Inflammatory macrophage treated with lipopolysaccharide for 4 hours (primary cell): ENCODE data around the gene C1orf35.

Experiments used
- DNase-seq: peaks from one replicate; pipeline ENCODE4 v3.0.0-alpha.2; 2020

Gene C1orf35

GRCh38 chr1:228077565-228078330, 25.4 kb downstream of the C1orf35 start:
- DNase-seq, result no peak

DNA sequence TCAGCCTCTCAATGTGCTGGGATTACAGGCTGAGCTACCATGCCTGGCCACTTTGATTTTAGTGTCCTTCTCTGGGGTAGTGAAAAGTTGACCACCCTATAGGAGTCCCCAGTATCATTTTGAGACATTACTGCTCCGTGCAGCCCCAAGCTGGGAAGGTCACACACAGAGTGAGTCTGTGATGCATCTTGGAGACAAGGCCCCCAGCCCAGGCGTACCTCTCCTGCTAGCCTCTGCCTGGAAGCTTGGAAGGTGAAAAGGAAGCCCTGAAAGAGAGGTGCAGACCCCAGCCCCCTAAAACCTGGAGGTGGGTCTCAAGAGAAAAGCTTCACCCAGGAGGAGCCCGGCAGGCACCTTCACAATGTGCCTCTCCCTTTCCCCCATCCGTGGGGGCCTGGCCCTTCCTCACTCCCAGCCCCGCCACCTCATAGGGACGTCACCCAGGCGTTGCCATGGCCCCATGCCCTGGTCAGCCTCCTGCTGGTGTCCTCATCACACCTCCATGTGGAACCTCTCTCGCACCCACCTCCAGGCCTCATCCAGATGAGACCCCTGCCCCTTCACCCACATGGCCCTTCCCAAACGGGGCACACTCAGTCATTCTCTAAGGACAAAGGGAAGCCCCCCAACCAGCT, 26.2 kb downstream of the C1orf35 start:
- DNase-seq, result no peak

DNA sequence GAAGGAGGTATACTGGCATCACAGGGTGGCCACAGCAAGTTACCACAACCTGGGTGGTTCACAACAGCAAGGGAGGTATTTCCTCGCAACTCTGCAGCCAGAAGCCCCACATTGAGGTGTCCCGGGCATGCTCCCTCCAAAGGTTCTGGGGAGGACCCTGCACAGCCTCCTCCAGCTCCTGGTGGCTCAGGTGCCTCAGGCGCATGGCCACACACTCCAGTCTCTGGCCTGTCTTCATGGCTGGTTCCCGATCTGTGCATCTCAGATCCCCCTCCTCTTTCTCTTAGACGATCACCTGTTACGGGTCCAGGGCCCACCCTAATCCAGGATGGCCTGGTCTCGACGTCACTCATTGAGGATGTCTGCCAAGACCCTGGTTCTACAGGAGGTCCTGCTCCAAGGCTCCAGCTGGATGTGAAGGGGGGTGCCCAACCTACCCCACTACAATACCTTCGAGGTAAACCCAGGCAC, 27.3 kb downstream of the C1orf35 start:
- DNase-seq, result no peak

GRCh38 chr1:228074954-228075730, 28.0 kb downstream of the C1orf35 start:
- no peak for DNase-seq

GRCh38 chr1:228073857-228074545, 29.1 kb downstream of the C1orf35 start:
- DNase-seq, result no peak

GRCh38 chr1:228073061-228073856, 29.9 kb downstream of the C1orf35 start:
- no peak for DNase-seq

DNA sequence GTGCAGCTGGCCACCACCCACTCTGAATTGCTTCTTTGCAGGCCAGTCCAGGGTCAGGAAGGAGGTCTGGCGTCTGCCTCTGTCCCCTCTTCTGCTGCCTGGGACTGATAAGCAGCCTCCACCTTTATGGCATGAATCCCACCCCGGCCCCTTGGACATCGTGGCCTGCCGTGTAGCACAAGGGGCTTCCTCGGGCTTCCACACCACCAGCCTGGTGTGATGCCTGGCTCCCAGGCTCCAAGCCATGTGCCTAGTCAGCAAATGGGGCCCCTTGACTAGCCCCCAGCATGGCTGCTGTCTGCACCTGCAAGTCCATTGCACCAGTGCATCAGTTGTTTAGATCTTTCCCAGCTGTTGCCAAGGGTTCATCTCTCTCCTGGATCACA, 30.5 kb downstream of the C1orf35 start:
- DNase-seq, result no peak

DNA sequence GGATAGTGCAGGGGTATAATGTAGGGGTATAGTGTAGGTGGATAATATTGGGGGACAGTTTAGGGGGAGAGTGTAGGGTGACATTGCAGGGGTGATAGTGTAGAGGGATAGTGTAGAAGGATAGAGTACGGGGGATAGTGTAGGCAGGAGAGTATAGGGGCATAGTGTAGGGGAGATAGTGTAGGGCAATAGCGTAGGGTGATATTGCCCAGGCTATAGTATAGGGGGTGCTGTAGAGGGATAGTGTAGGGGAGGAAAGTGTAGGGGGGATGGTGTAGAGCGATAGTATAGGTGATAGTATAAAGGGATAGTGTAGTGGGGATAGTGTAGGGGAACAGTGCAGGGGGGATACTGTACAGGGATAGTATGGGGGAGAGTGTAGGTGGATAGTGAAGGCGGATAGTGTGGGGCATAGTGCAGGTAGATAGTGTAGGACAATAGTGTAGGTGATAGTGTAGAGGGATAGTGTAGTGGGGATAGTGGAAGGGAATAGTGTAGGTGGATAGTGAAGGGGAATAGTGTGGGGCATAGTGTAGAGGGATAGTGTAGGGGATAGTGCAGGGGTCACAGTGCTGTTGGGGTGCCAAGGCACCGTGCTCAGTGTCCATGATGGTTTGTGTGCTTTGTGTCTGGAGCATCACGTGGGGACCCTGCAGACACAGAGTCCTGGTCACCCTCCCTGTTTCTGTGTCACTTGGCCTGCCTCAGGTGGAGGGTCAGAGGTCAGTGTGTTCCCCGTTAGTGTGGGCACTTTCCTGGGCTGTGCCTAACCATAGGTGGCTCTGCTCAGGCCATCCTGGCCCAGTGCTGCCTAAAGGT, 31.1 kb downstream of the C1orf35 start:
- no peak for DNase-seq

- no peak for DNase-seq
Observed at GRCh38 chr1:228070851-228071250, 32.3 kb downstream of the C1orf35 start.

DNA sequence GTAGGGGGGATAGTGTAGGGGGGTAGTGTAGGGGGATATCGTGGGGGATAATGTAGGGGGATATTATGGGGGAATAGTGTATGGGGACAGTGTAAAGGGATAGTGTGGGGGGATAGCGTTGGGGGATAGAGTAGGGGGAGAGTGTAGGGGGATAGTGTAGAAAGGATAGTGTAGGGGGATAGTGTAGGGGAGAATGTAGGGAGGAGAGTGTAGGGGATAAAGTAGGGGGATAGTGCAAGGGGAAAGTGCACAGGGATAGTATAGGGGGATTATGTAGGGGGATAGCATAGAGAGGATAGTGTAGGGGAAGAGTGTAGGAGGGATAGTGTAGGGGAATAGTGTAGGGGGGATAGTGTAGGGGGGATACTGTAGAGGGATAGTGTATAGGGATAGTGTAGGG, 33.0 kb downstream of the C1orf35 start:
- no peak for DNase-seq

GRCh38 chr1:228068359-228068758, 34.8 kb downstream of the C1orf35 start:
- DNase-seq, result no peak

- no peak for DNase-seq
Observed at GRCh38 chr1:228066891-228067654, 36.1 kb downstream of the C1orf35 start.

DNA sequence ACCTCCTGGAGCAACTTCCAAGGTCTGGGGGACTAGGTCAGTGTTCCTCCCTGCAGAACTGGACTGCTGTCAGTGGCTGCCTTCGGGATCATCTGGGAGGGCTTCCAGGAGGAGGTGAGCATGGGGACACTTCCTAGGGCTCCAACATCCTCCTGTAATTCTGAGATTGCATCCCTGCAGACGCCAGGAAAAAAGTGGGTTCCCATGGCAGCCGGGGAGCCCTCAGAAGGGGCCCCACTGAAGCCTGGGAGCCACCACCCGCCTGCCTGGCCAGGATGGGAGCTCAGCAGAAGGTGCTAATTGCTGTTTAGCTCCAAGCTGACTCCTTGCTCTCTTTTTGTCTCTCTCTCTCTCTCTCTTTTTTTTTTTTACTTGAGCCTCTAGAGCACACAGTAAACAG, 36.7 kb downstream of the C1orf35 start:
- no peak for DNase-seq

- no peak for DNase-seq
Observed at GRCh38 chr1:228065543-228066347, 37.4 kb downstream of the C1orf35 start.

GRCh38 chr1:228064741-228065542, 38.2 kb downstream of the C1orf35 start:
- no peak for DNase-seq

GRCh38 chr1:228064296-228064695, 38.8 kb downstream of the C1orf35 start:
- DNase-seq, result no peak

DNA sequence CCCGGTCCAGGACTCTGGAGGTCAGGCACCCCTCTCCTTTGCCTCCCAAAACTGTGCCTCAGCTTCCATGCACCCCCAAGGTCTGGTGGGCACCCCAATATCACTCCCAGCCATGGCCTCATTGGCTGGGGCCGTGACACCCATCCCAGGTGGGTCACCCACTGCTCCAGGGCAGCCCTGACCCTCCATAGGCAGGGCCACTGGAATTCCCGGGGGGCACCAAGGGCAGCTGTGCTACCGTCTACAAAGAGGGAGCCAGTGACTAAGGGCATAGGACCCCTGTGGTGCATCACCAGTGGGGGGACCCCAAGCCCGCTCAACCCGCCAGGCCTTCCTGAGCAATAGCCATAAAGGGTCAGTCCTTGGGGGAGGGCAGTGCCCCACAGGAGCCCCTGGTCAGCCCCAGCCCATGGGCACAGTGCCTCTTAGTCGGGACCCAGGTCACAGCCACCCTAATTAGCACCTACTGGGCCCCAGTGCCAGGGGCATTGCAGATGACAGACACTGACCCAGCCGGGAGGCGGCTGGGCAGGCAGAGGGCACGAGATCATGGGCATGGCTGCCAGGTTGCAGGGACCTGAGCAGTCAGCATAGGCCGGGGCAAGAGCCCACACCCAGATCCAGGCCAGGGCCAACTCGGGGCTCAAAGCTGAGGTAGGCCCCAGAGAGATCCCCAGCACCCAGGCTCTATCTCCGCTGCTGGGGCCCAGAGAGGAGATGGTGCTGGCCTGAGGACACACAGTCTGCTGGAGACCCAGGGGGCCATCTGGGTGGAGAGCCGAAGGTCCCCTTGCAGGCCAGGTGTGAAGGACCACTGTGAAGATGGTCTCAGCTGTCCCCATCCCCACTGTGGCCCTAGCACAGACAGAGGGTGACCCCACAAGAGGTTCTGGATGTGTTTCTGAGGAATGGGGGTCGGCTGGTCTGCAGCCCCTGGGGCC, 39.6 kb downstream of the C1orf35 start:
- no peak for DNase-seq

DNA sequence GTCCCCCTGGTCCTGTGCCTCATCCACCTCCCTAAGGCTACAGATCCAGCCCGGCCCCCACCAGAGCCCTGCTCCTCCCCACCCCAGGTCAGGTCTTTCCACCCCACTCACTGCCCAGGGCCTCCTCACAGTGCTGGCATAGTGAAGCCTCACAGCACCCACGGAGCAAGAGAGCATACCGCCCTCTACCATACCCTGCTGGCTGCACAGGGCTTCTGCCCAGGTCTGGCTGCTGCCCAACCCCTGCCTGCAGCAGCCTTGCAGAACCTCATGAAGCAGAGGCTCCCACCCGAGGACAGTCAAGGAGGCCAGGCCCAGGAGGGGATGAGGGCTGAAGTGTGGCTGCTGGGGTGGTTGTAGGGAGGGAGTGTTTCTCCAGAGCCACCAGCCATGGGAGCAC, 40.3 kb downstream of the C1orf35 start:
- no peak for DNase-seq
